KOPT-K1 (cell line): ENCODE results near the gene CD36.
"Not testable (repeated sequence)": the region's sequence is repeated elsewhere in the genome, so short reads cannot be mapped to it uniquely, and the experiment has no call there.

ENCODE experiments used
- H3K27ac ChIP-seq: fragments of 200-600 bp; sonication (generic); 2 replicates; pipeline ENCODE4 v1.5.1; 2016; ENCODE audit warnings: antibody characterized with exemption, mild to moderate bottlenecking, low read depth, low read length; ENCODE audit not compliant: poor library complexity, severe bottlenecking
- H3K36me3 ChIP-seq: fragments of 200-600 bp; sonication (generic); 2 replicates; pipeline ENCODE4 v1.5.1; 2017; ENCODE audit warnings: antibody characterized with exemption, mild to moderate bottlenecking, low read length, moderate library complexity; ENCODE audit not compliant: insufficient read depth
- H3K9me3 ChIP-seq: fragments of 200-600 bp; sonication (generic); 2 replicates; pipeline ENCODE4 v1.5.1; 2017; ENCODE audit warnings: antibody characterized with exemption, low read length, mild to moderate bottlenecking; ENCODE audit not compliant: insufficient read depth, poor library complexity, severe bottlenecking

CD36 gene

DNA sequence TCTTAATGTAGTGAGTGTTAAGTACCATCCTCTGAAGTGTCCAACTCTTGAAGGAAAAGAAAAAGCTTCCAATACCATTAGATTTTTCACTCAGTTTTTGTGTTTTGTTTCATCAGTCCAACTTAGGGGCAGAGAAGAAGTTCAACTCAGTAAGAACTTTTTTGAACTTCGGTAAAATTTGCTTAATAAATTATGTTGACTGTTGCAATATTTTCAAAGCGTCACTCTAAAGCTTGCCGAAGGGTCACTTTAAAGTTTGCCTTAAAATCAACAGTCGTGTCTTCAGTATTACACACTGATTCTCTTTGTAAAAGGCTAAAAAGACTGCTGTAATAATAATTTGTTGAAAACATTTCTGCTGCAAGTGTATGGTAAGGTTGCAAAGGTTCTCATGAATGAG is 17.6 kb downstream of the CD36 start:
- Histone ChIP-seq H3K9me3 (no peaks in the 10 kb centered on the region), H3K36me3 (no peaks in the 10 kb centered on the region), H3K27ac (no peak overlapping the region)

DNA sequence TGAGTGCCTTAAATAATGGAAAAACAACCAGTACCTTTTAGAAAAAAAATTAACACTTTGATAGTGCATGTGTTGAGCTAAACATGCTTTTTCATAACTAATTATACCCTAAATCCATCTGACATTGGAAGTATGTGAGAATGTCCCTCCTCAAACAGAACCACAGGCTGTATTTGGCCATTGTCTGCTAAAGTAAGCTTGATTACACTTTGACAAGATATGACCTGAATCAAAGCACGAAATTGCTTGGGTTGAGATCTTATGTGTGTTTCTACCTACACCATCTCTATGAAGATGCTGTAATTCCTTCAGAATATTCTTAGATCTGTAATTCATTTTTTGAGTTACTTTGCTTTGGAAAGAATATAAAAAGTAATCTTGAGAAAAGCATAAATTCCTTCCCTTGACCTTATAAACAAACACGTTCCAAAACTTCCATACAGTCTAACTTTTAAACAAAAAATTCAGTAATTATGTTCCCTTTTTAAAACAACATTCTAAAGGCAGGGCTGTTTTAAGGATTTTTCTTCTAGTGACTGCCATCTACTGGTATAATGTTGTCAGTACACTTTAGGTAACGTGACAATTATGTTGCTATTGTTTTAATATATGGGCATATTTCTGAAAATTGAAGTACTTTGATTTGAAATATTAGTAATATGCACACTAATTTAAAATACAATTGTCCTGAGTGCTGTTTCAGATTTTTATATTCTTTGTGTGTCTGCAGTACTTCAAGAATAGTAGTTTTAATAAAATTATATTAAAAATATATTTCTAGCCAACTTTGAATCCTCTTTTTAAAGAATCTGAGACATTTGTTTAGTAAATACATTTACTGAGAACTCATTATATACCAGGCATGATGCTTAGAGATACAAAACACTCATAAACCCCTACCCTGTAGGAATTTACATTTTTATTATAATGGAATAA is 20.9 kb downstream of the CD36 start:
- Histone ChIP-seq H3K9me3 (no peaks in the 10 kb centered on the region), H3K27ac (no peak overlapping the region), H3K36me3 (no peaks in the 10 kb centered on the region)

DNA sequence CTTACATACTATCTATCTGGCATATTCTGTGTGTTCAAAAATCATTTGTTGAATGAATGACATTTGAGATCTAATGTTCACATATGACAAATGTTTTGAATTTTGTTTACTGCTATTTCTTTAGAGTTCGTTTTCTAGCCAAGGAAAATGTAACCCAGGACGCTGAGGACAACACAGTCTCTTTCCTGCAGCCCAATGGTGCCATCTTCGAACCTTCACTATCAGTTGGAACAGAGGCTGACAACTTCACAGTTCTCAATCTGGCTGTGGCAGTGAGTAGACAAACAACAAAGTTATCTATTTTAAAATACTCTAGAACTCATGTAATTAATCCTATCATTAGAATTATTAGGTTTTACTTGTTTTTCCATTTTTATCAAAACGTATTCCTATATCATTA is 22.5 kb downstream of the CD36 start:
- Histone ChIP-seq H3K27ac (no peak overlapping the region), H3K36me3 (no peaks in the 10 kb centered on the region), H3K9me3 (no peaks in the 10 kb centered on the region)

GRCh38 chr7:80661729-80662128 is 23.3 kb downstream of the CD36 start:
- H3K36me3 ChIP-seq: no peaks in the 10 kb centered on the region
- no peak overlapping the region for H3K27ac ChIP-seq

GRCh38 chr7:80662252-80662651 is 23.8 kb downstream of the CD36 start:
- H3K27ac ChIP-seq: no peak overlapping the region
- H3K36me3 ChIP-seq: no peaks in the 10 kb centered on the region
- H3K9me3 ChIP-seq: no peaks in the 10 kb centered on the region

More at GRCh38 chr7:80661729-80662128, 23.3 kb downstream of the CD36 start:
- no peaks in the 10 kb centered on the region for H3K9me3 ChIP-seq

DNA sequence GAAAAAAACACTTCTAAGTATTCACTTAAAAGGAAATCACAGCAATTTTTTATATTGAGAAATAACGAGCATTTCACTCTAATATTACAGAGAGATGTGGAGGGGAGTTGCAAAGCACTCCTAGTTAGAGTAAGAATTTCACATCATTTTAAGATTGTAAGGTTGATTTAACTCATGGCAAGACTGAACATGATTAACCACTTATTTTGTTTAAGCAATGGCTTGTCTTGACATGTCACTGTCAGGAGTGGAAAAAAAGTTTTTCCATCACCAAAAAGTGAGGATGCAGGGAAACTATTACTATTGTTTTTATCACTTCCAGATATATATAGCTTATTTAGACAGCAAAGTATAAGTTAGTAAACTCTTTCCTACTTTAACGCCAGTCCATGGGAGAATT is 27.1 kb downstream of the CD36 start:
- Histone ChIP-seq H3K9me3 (no peaks in the 10 kb centered on the region), H3K27ac (no peak overlapping the region), H3K36me3 (no peaks in the 10 kb centered on the region)

- no peaks in the 10 kb centered on the region for H3K36me3 ChIP-seq
- no peak overlapping the region for H3K27ac ChIP-seq
- H3K9me3 ChIP-seq: no peaks in the 10 kb centered on the region
Observed at GRCh38 chr7:80666376-80666775, 27.9 kb downstream of the CD36 start.

DNA sequence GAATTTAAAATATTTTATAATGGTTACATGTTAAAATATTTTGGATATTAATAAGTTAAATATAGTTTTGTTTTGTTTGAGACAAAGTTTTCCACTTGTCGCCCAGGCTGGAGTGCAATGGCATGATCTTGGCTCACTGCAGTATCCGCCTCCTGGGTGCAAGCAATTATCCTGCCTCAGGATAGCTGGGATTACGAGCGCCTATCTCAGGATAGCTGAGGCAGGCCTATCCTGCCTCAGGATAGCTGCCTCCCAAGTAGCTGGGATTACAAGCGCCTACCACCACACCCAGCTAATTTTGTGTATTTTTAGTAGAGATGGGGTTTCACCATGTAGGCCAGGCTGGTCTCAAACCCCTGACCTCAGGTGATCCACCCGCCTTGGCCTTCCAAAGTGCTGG is 30.9 kb downstream of the CD36 start:
- not testable (repeated sequence) for H3K36me3 ChIP-seq

DNA sequence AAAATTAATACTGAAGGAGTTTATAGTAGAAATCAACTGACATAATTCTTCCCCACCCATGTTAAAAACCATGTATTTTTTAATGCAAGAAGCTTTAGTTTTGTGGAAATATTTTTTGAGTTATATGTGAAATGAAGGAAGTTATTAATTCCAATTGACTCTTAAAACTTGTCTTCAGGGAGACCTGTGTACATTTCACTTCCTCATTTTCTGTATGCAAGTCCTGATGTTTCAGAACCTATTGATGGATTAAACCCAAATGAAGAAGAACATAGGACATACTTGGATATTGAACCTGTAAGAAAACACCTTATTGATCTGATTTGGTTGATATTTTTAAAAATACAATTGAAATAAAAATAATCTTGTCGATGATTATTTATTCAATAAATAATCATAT is 33.3 kb downstream of the CD36 start:
- no peaks in the 10 kb centered on the region for H3K36me3 ChIP-seq
- H3K9me3 ChIP-seq: no peaks in the 10 kb centered on the region
- no peak overlapping the region for H3K27ac ChIP-seq

More for the DNA sequence above, 30.9 kb downstream of the CD36 start:
- not testable (repeated sequence) for H3K27ac ChIP-seq, H3K9me3 ChIP-seq

DNA sequence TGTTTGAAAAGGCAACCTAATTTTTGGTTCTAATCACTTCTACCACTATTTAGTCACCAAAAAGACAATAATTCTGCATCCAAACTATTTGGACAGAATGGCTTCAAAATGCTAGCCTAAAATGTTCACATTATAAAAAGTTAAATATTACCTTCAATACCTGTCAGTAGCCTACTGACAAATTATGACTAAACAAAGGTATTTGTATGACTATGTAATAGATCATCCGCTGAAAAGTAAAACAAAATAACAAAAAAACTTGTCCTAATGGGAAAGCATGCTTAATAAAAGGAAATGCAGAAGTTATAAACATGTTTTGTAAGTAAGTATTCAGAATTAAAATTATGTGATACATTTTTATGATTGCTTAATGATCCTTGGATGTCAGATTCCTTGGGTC is 36.6 kb downstream of the CD36 start:
- Histone ChIP-seq H3K27ac (no peak overlapping the region), H3K36me3 (no peaks in the 10 kb centered on the region), H3K9me3 (no peaks in the 10 kb centered on the region)

DNA sequence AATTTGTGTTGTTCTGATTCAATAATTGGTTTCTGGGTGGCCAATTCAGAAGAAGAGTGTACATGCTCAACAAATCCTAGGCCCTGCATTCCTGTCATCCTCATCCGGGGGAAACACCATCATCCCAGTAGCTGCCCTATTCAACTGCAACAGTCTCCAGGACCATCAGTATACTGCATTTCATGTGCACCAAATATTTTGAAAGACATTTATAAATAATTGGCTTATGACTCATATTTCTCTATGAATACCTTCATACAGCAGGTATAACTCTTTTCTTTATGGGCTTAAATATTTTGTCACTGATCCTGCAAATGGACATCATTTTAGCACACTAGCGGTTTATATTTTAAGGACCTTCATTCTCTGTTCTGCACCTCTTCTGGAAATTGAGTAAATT is 38.0 kb downstream of the CD36 start:
- Histone ChIP-seq H3K27ac (no peak overlapping the region), H3K9me3 (no peaks in the 10 kb centered on the region), H3K36me3 (no peaks in the 10 kb centered on the region)

GRCh38 chr7:80677629-80678028 is 39.2 kb downstream of the CD36 start:
- no peaks in the 10 kb centered on the region for H3K36me3 ChIP-seq
- no peaks in the 10 kb centered on the region for H3K9me3 ChIP-seq
- H3K27ac ChIP-seq: no peak overlapping the region

GRCh38 chr7:80678707-80679106 is 40.3 kb downstream of the CD36 start:
- no peaks in the 10 kb centered on the region for H3K9me3 ChIP-seq
- H3K27ac ChIP-seq: no peak overlapping the region
- H3K36me3 ChIP-seq: no peaks in the 10 kb centered on the region

DNA sequence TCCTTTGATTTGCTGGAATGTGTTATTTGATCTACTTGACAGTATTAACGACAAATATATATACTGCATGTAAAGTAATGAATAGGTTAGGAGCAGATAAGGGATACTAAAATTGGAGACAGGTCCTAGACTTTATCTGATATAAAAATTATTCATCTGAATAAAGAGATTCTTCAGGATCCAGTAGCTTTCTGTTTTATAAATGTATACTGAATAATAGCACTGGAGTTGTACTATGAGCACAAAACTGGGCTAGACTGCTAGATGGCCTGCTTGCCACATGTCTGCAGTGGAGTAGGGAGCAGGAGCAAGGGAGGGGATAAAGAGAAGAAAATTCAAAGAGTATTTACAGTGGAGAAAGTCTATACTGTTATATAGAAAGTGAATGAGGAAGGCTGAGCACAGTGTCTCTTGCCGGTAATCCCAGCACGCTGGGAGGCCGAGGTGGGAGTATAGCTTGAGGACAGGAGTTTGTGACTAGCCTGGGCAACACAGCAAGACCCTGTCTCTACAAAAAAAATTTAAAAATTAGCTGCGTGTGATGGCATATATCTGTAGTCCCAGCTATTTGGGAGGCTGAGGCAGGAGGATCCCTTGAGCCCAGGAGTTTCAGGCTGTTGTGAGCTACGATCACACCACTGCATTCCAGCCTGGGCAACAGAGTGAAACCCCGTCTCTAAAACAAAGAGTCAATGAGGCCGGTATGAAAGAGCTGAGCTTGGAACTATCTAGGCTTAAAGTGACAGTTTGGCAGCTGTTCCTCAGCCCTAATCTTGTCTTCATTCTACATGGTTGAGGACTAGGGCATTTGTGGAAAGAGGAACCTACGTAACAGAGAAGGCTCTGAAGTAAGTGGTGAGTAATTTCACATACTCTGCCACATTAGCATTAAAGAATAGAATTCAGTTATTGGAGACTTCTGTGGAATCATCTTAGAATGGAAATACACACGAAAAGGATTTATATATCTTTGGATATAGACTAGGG is 41.8 kb downstream of the CD36 start:
- no peaks in the 10 kb centered on the region for H3K36me3 ChIP-seq
- no peak overlapping the region for H3K27ac ChIP-seq
- no peaks in the 10 kb centered on the region for H3K9me3 ChIP-seq

GRCh38 chr7:80681272-80681885 is 42.9 kb downstream of the CD36 start:
- no peaks in the 10 kb centered on the region for H3K9me3 ChIP-seq
- H3K27ac ChIP-seq: no peak overlapping the region
- H3K36me3 ChIP-seq: no peaks in the 10 kb centered on the region
